Spleen (tissue), 7 donors: ENCODE results near the gene RPS10.

Source experiments
- POLR2AphosphoS5 ChIP-seq, 3 donors: sonication (generic); formaldehyde crosslinking; IDR thresholded peaks; one replicate each; pipeline ENCODE4 v1.5.1; 2017; ENCODE audit warnings: antibody characterized with exemption in 3 of 3
- TF ChIP-seq, protein P1 (sequence below), 11 experiments: fragments of 200-600 bp in 7 of 11; fragments of 450-650 bp in 4 of 11; sonication (generic) in 4 of 11; IDR thresholded peaks in 8 of 11; conservative IDR thresholded peaks in 3 of 11; 1 replicate in 7 of 11; 2 replicates in 4 of 11; pipeline versions ENCODE4 v1.4.0 to v1.8.0; 2016 to 2021; ENCODE audit warnings: antibody characterized with exemption in 11 of 11, inconsistent platforms in 4 of 11, mild to moderate bottlenecking in 1 of 11
- donor health status: DM: no; HTN: no; CAD: no; lungs with moderate emphysema.
- donor health status: DM: no; HTN: no; CAD: no.
- donor health status: DM: no; HTN: no; CAD: no.

DNA sequence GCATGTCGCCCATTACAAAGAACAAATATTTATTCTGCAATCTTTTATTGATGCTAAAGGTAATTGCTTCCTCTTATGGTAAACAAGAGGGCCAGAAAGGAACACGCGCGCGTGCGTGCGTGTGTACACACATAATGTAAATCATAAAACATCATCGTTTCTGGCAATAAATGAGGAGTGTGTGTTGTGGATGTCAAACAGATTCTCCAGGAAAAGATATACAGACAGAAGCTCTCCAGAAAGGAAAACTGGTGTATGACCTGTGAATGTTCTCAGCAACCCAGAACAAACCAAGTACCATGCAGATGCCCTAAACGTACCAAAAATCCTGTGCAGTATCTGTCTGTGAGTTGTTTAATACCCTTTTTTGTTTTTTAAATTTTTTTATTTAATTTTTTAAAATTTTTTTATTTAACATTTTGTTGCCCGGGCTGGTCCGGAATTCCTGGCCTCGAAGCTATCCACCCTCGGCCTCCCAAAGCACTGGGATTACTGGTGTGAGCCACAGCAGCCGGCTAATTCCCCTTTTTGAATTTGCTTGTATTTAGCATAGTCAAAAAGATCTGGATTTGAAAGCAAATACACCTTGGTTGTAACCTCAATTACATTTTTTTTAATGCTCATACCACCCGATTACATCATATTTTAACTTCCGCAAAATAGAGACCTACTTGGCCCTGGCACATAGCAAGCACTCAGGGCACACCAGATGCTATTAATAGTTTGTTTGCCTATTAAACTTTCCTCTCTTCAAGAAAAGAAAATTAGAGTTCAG lies 32.5 kb downstream of the RPS10 start:
- no peak for TF ChIP-seq POLR2AphosphoS5 (IDR thresholded peaks at IDR 0.05)
- TF ChIP-seq, protein P1, sequence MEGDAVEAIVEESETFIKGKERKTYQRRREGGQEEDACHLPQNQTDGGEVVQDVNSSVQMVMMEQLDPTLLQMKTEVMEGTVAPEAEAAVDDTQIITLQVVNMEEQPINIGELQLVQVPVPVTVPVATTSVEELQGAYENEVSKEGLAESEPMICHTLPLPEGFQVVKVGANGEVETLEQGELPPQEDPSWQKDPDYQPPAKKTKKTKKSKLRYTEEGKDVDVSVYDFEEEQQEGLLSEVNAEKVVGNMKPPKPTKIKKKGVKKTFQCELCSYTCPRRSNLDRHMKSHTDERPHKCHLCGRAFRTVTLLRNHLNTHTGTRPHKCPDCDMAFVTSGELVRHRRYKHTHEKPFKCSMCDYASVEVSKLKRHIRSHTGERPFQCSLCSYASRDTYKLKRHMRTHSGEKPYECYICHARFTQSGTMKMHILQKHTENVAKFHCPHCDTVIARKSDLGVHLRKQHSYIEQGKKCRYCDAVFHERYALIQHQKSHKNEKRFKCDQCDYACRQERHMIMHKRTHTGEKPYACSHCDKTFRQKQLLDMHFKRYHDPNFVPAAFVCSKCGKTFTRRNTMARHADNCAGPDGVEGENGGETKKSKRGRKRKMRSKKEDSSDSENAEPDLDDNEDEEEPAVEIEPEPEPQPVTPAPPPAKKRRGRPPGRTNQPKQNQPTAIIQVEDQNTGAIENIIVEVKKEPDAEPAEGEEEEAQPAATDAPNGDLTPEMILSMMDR (IDR thresholded peaks at IDR 0.05 in 8 of 11, conservative IDR thresholded peaks at IDR 0.05 in 3 of 11): no peak
